SIG-M5 treated with dmso at 0.1 percent for 504 hours (cell line): ENCODE data around the gene VSIG10L2.

Experiments used
- DNase-seq: peaks from one replicate; lab custom pipeline; 2025; ENCODE audit not compliant: unreplicated experiment; lab: John Stamatoyannopoulos, UW

Gene VSIG10L2

DNA sequence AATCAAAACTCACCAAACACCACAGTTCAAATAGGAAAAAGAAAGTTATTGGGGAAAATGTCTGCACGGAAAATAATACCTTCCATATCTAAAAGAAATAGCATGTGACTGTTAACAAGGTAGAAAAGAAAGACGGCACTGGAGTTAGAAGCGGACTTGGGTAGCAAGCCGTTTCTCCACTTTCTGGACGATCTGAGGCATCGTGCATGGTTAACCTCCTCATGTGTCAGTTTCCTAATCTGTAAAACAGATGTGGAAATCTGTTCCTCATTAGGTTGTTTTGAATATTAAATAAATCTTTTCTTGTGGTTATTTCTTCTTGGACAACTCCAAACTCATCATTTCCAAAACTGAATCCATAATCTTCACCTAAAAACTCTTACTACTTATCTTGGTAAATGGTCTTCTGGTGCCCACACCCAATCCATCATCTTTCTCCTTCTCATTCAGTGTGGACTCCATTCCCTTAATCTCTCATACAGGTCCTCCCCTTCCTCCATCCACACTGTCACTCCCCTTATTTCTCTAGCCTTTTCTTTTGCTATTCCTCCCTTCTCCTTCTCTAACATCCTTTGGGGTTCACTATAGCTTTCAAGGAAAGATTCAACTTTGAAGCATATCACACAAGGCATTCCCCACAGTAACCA is 53.5 kb downstream of the VSIG10L2 start:
- no peak for DNase-seq

DNA sequence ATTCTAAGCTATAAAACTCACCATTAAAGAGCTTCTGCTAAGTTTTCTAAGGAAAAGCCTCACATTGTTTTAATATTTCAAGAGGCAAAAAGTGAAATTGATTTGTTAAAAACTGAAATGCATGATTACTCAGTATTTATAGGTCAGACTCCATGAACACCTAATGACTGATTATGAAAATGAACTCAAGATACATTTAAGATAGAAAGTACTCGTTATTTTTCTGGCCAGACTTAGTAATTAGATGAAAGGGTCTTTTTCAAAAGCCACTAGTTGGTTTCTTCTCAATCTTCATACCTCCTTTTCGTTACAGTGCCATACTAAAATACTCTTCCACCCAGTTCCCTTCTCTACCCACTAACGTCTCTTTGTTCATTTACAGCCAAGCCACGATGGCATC is 56.3 kb downstream of the VSIG10L2 start:
- no peak for DNase-seq
